Caco-2 (cell line): ENCODE measurements around the gene H2BW2. TPM values are rescaled to one million over a fixed set of nuclear protein-coding genes. Genes with fewer than 3 reads are reported as not detected.

Experiments
- BruUV-seq: library from RNA; stranded (reverse); fragments of 400-500 nt; replicated peaks from 2 replicates; lab custom pipeline; 2021; lab: Mats Ljungman, UMichigan
- CTCF ChIA-PET: fragments of 300-600 bp; sonication (Branson Sonifier 250); formaldehyde crosslinking; loops from one replicate; lab custom pipeline; 2022; ENCODE audit warnings: antibody characterized with exemption; lab: Charles Lee
- POLR2A ChIA-PET: fragments of 300-600 bp; sonication (Branson Sonifier 250); formaldehyde crosslinking; loops from one replicate; lab custom pipeline; 2022; ENCODE audit warnings: antibody characterized with exemption; lab: Charles Lee
- DNase-seq, 2 experiments: peaks; one replicate each; pipeline versions ENCODE4 v3.0.0 to v3.0.0-alpha.2; 2020 to 2022
- H3K27me3 ChIP-seq: replicated peaks from 2 replicates; pipeline ENCODE4 v1.6.0; 2011; ENCODE audit warnings: low read length; ENCODE audit not compliant: control insufficient read depth, insufficient read depth
- H3K36me3 ChIP-seq: 2 replicates; pipeline ENCODE4 v1.5.1; 2011; ENCODE audit warnings: low read length; ENCODE audit not compliant: control insufficient read depth, insufficient read depth
- H3K4me1 ChIP-seq: fragments of 250-450 bp; sonication (Bioruptor Pico); 2 replicates; pipeline ENCODE4 v1.5.1; 2020; ENCODE audit warnings: mild to moderate bottlenecking
- H3K4me3 ChIP-seq: 2 replicates; pipeline ENCODE4 v1.5.1; 2011; ENCODE audit warnings: low read depth, mild to moderate bottlenecking, control low read depth, low read length
- H3K9me3 ChIP-seq: fragments of 250-450 bp; sonication (Bioruptor Pico); 2 replicates; pipeline ENCODE4 v1.5.1; 2020; ENCODE audit warnings: mild to moderate bottlenecking, moderate library complexity
- H3K27ac Mint-ChIP-seq: one replicate; pipeline ENCODE4 v1.8.0; 2022; ENCODE audit warnings: mixed read lengths; ENCODE audit not compliant: unreplicated experiment
- H3K27me3 Mint-ChIP-seq: one replicate; pipeline ENCODE4 v1.8.0; 2022; ENCODE audit warnings: mixed read lengths; ENCODE audit not compliant: insufficient read depth, unreplicated experiment
- H3K36me3 Mint-ChIP-seq: one replicate; pipeline ENCODE4 v1.8.0; 2022; ENCODE audit warnings: mild to moderate bottlenecking, mixed read lengths; ENCODE audit not compliant: insufficient read depth, unreplicated experiment
- H3K4me1 Mint-ChIP-seq: one replicate; pipeline ENCODE4 v1.8.0; 2022; ENCODE audit warnings: low read depth, mixed read lengths; ENCODE audit not compliant: unreplicated experiment
- H3K4me3 Mint-ChIP-seq: one replicate; pipeline ENCODE4 v1.8.0; 2022; ENCODE audit warnings: mild to moderate bottlenecking, moderate library complexity, mixed read lengths; ENCODE audit not compliant: unreplicated experiment
- H3K9me3 Mint-ChIP-seq: one replicate; pipeline ENCODE4 v1.8.0; 2022; ENCODE audit warnings: mixed read lengths; ENCODE audit not compliant: unreplicated experiment
- CTCF ChIP-seq, 2 experiments: fragments of 200-600 bp in 1 of 2; IDR thresholded peaks; 1 replicate in 1 of 2; 2 replicates in 1 of 2; pipeline versions ENCODE4 v1.5.1 to v1.8.0; 2011 to 2022; ENCODE audit warnings: antibody characterized with exemption in 1 of 2, control low read depth in 1 of 2, inconsistent platforms in 1 of 2, low read depth in 1 of 2, low read length in 1 of 2, mild to moderate bottlenecking in 1 of 2, moderate library complexity in 1 of 2; ENCODE audit not compliant: insufficient read depth in 1 of 2, severe bottlenecking in 1 of 2, unreplicated experiment in 1 of 2
- intact Hi-C: fragments of 100-400 bp; cut with micrococcal nuclease; formaldehyde crosslinking; loops from one replicate; pipeline ENCODE4 v1.10.0; 2022; ENCODE audit not compliant: unreplicated experiment
- total RNA-seq: library from RNA; stranded (reverse); gene quantifications from 2 replicates; pipeline ENCODE4 v1.2.3, GENCODE V29; 2022

Gene H2BW2
- total RNA-seq, 1 experiment from 2014 or later = not detected

GRCh38 chrX:104085477-104085876, 45.7 kb downstream of the H2BW2 start:
- POLR2A ChIA-PET = no interaction called here
- no TSS peak for BruUV-seq
- no peak for TF ChIP-seq CTCF (IDR thresholded peaks at IDR 0.05; ENCODE audit: insufficient read depth in 1 of 2, low read depth in 1 of 2, low read length in 1 of 2, severe bottlenecking in 1 of 2, unreplicated experiment in 1 of 2)

DNA sequence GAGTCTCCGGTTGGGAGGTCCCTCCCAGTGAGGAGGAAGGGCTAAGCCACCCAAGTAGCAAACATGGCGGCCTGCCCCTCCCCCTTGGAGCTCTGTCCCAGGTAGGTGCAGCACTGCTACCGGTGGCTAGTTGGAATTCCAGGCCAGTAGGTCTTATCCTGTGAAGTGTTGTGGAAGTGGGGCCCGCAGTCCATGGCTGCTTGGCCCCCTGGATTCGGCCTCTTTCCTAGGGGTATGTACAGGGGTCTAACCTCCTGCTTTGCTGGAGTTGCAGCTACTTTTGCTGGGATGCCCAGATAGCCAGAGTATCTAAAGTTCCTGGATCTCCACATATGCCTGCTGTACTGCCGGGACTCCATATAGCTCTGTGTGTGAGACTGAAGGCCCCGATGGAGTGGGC, 46.2 kb downstream of the H2BW2 start:
- BruUV-seq = no TSS peak
- Histone ChIP-seq H3K9me3 (no peaks in the 10 kb centered on the region), H3K4me3 (no peak overlapping the region), H3K4me1 (no peaks in the 10 kb centered on the region), H3K36me3 (no peaks in the 10 kb centered on the region), H3K27me3 (no peaks in the 10 kb centered on the region; the same call in 1 of the 2 replicates)
- H3K9me3 Mint-ChIP-seq = no peaks in the 10 kb centered on the region
- TF ChIP-seq CTCF (IDR thresholded peaks at IDR 0.05; ENCODE audit: insufficient read depth in 1 of 2, low read depth in 1 of 2, low read length in 1 of 2, severe bottlenecking in 1 of 2, unreplicated experiment in 1 of 2) = no peak
- H3K4me3 Mint-ChIP-seq = no peak overlapping the region
- ChIA-PET CTCF (no interaction called here), POLR2A (no interaction called here)
- no peaks in the 10 kb centered on the region for H3K27me3 Mint-ChIP-seq
- DNase-seq = no peak
- intact Hi-C loops = no loop called here
- no peaks in the 10 kb centered on the region for H3K4me1 Mint-ChIP-seq
- no peak overlapping the region for H3K27ac Mint-ChIP-seq
- no peaks in the 10 kb centered on the region for H3K36me3 Mint-ChIP-seq

More at GRCh38 chrX:104085477-104085876, 45.7 kb downstream of the H2BW2 start:
- Histone ChIP-seq H3K36me3 (no peaks in the 10 kb centered on the region), H3K9me3 (no peaks in the 10 kb centered on the region), H3K4me3 (no peak overlapping the region), H3K27me3 (no peaks in the 10 kb centered on the region; the same call in 1 of the 2 replicates), H3K4me1 (no peaks in the 10 kb centered on the region)
- CTCF ChIA-PET = no interaction called here
- Mint-ChIP-seq H3K4me1 (no peaks in the 10 kb centered on the region), H3K36me3 (no peaks in the 10 kb centered on the region), H3K27ac (no peak overlapping the region), H3K4me3 (no peak overlapping the region), H3K9me3 (no peaks in the 10 kb centered on the region), H3K27me3 (no peaks in the 10 kb centered on the region)
- DNase-seq = no peak
- intact Hi-C loops = no loop called here

Other genes starting within 250 kb of the H2BW2 start
- gene RAB9B, start 207.7 kb upstream of the H2BW2 start, total RNA-seq = 1.4 and 1.6 TPM in 2 replicates
- gene TMSB15B, start 77.3 kb upstream of the H2BW2 start, total RNA-seq = 17.7 and 20.4 TPM in 2 replicates
- gene H2BW1, start 26.2 kb upstream of the H2BW2 start, total RNA-seq = not detected in 2 replicates
- 3.2 and 3.6 TPM in 2 replicates for gene TMSB15C, start 36.3 kb downstream of the H2BW2 start, total RNA-seq
- 0.77 and 0.95 TPM in 2 replicates for gene ZCCHC18, start 72.6 kb downstream of the H2BW2 start, total RNA-seq
- gene SLC25A53, start 117.1 kb downstream of the H2BW2 start, total RNA-seq = 3.2 and 4.1 TPM in 2 replicates
- 18.5 and 19.1 TPM in 2 replicates for gene FAM199X, start 126.5 kb downstream of the H2BW2 start, total RNA-seq
- not detected in 2 replicates for gene ESX1, start 215.0 kb downstream of the H2BW2 start, total RNA-seq